OCI-LY1 (cell line): ENCODE results near the gene PLEKHD1.

Experiments
- EZH2 ChIP-seq: fragments of 200-600 bp; sonication (generic), shearing (Covaris generic); IDR thresholded peaks from 2 replicates; pipeline ENCODE4 v1.8.0; 2017; ENCODE audit warnings: borderline replicate concordance, mixed run types, mild to moderate bottlenecking, antibody characterized with exemption, low read length, moderate library complexity, mixed read lengths
- TF ChIP-seq, protein P1 (sequence below): fragments of 200-600 bp; sonication (generic), shearing (Covaris generic); IDR thresholded peaks from 2 replicates; pipeline ENCODE4 v1.5.1; 2017; ENCODE audit warnings: mild to moderate bottlenecking, antibody characterized with exemption, low read length, moderate library complexity, mixed read lengths

DNA sequence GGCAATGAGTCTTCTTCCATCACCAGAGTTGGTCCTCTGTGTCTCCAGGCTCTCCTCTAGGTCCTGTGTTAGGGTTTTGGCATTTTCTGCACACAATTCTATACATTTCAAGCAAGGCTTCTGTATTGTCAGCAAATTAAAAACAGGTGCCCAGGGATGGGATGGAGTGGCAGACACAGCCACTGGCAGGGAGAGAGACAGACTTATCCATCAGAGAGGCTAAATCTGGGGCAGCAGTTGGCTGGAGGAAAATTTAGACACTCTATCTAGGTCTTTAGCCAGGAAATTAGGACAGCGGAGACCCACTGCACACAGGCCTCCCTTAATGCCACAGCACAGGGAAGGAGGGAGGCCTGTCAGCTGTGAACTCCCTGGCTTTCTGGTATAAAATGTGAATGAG is 20.2 kb downstream of the PLEKHD1 start:
- TF ChIP-seq, protein P1, sequence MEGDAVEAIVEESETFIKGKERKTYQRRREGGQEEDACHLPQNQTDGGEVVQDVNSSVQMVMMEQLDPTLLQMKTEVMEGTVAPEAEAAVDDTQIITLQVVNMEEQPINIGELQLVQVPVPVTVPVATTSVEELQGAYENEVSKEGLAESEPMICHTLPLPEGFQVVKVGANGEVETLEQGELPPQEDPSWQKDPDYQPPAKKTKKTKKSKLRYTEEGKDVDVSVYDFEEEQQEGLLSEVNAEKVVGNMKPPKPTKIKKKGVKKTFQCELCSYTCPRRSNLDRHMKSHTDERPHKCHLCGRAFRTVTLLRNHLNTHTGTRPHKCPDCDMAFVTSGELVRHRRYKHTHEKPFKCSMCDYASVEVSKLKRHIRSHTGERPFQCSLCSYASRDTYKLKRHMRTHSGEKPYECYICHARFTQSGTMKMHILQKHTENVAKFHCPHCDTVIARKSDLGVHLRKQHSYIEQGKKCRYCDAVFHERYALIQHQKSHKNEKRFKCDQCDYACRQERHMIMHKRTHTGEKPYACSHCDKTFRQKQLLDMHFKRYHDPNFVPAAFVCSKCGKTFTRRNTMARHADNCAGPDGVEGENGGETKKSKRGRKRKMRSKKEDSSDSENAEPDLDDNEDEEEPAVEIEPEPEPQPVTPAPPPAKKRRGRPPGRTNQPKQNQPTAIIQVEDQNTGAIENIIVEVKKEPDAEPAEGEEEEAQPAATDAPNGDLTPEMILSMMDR = no peak
- TF ChIP-seq EZH2 = no peak
